Thoracic aorta (tissue), 2 donors: ENCODE data around the gene PBOV1. TPM values are rescaled to one million over a fixed set of nuclear protein-coding genes. Genes with fewer than 3 reads are reported as not detected.

Experiments
- ATAC-seq: fragments of 150-250 bp; one replicate; pipeline ENCODE4 v1.8.0; 2017; ENCODE audit warnings: low read depth; ENCODE audit not compliant: insufficient number of reproducible peaks, low FRiP score
- DNase-seq: peaks from one replicate; pipeline ENCODE4 v3.0.0-alpha.2; 2020; ENCODE audit warnings: low spot score
- H3K27ac ChIP-seq, 2 donors: fragments of 200-600 bp; sonication (generic); 1 replicate in 1 of 2; 2 replicates in 1 of 2; pipeline ENCODE4 v1.5.1; 2016; ENCODE audit warnings: mild to moderate bottlenecking in 2 of 2, moderate library complexity in 2 of 2
- H3K27me3 ChIP-seq: fragments of 200-600 bp; sonication (generic); replicated peaks from 2 replicates; pipeline ENCODE4 v1.6.0; 2016; ENCODE audit warnings: mild to moderate bottlenecking; ENCODE audit not compliant: insufficient read depth
- H3K36me3 ChIP-seq: fragments of 200-600 bp; sonication (generic); one replicate; pipeline ENCODE4 v1.5.1; 2016
- H3K4me1 ChIP-seq, 2 donors: fragments of 200-600 bp; sonication (generic); 1 replicate in 1 of 2; 2 replicates in 1 of 2; pipeline versions ENCODE4 v1.5.1 to v1.6.0; 2016; ENCODE audit warnings: low read depth in 2 of 2, mild to moderate bottlenecking in 1 of 2; ENCODE audit not compliant: control insufficient read depth in 1 of 2
- H3K4me3 ChIP-seq: fragments of 200-600 bp; sonication (generic); 2 replicates; pipeline ENCODE4 v1.5.1; 2016; ENCODE audit warnings: mild to moderate bottlenecking
- H3K9me3 ChIP-seq: fragments of 200-600 bp; sonication (generic); 2 replicates; pipeline ENCODE4 v1.5.1; 2016
- CTCF ChIP-seq: fragments of 200-600 bp; sonication (generic); IDR thresholded peaks from one replicate; pipeline ENCODE4 v1.5.1; 2019; ENCODE audit warnings: antibody characterized with exemption
- total RNA-seq, 2 donors: library from RNA; depleted of rRNA; stranded (reverse); fragments of >200 nt; gene quantifications; one replicate each; pipeline versions ENCODE4 v1.1.0 to v1.2.3, GENCODE V29; 2016

The PBOV1 gene
- total RNA-seq, result not detected

DNA sequence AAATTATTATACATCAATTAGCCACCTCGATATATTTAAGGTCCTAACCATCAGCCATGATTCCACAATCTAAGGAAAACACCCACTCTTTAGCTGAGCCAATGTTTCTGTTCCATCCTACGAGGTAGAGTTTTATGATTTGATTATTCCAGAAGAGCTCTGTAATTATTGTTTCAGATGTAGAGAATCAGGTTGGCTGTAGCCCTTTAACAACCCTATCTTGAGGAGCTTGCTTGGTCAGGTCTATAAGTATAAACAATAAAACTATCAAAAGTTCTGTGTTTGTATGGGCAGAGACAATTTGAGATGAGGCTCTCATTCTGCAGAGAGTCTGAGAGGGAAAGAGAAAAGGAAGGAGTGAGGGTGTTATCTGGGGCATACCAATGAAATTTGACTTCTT lies at the start of gene PBOV1:
PBOV1 (minus strand) TSS at position 43 of the 400 bp plus-strand sequence. CDS start 96 bp downstream, outside the sequence.
- Histone ChIP-seq H3K4me3 (no peak within 1 kb of the TSS), H3K9me3 (no peaks in the 10 kb centered on the region), H3K27ac (no peak within 1 kb of the TSS), H3K4me1 (no peaks in the 10 kb centered on the region), H3K27me3 (no peaks in the 10 kb centered on the region), H3K36me3 (no peaks in the 10 kb centered on the region)
- TF ChIP-seq CTCF, result no peak
- ATAC-seq, result no peak
- DNase-seq, result no peak

DNA sequence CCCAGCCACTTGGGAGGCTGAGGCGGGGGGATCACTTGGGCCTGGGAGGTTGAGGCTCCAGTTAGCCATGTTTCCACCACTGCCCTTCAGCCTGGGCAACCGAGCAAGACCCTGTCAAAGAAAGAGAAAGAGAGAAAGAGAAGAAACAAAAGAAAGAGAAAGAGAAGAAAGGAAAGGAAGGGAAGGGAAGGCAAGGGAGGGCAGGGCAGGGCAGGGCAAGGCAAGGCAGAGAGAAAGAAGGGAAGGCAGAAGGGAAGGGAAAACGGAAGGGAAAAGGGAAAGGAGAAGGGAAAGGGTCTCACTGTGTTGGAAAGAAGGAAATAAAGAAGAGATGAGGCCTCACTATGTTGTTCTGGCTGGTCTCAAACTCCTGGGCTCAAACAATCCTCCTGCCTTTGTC lies 47.8 kb upstream of the PBOV1 start:
- Histone ChIP-seq H3K27ac (no peak overlapping the region), H3K9me3 (no peaks in the 10 kb centered on the region), H3K27me3 (no peaks in the 10 kb centered on the region), H3K4me3 (no peak overlapping the region), H3K4me1 (no peaks in the 10 kb centered on the region), H3K36me3 (no peaks in the 10 kb centered on the region)
- ATAC-seq (no peak), DNase-seq (no peak)
- no peak for TF ChIP-seq CTCF

- ATAC-seq (no peak), DNase-seq (no peak)
- Histone ChIP-seq H3K4me1 (no peaks in the 10 kb centered on the region), H3K36me3 (no peaks in the 10 kb centered on the region), H3K27ac (no peak overlapping the region), H3K27me3 (no peaks in the 10 kb centered on the region), H3K9me3 (no peaks in the 10 kb centered on the region), H3K4me3 (no peak overlapping the region)
- TF ChIP-seq CTCF, result no peak
Measured at GRCh38 chr6:138264372-138264880, 46.1 kb upstream of the PBOV1 start.

GRCh38 chr6:138263963-138264362 lies 45.7 kb upstream of the PBOV1 start:
- DNase-seq, result no peak
- ATAC-seq, result no peak
- Histone ChIP-seq H3K27ac (no peak overlapping the region), H3K4me3 (no peak overlapping the region), H3K9me3 (no peaks in the 10 kb centered on the region), H3K27me3 (no peaks in the 10 kb centered on the region), H3K4me1 (no peaks in the 10 kb centered on the region), H3K36me3 (no peaks in the 10 kb centered on the region)
- no peak for TF ChIP-seq CTCF

- Histone ChIP-seq H3K27ac (no peak overlapping the region), H3K4me3 (no peak overlapping the region), H3K4me1 (no peaks in the 10 kb centered on the region), H3K36me3 (no peaks in the 10 kb centered on the region), H3K27me3 (no peaks in the 10 kb centered on the region), H3K9me3 (no peaks in the 10 kb centered on the region)
- DNase-seq (no peak), ATAC-seq (no peak)
- no peak for TF ChIP-seq CTCF
Measured at GRCh38 chr6:138261116-138261780, 43.0 kb upstream of the PBOV1 start.
